ENCODE data around the gene BPIFA2. TPM values are rescaled to one million over a fixed set of nuclear protein-coding genes. Genes with fewer than 3 reads are reported as not detected.

Gene BPIFA2
- total RNA-seq, 1 donor from 2014 or later, result not detected

- no peaks in the 10 kb centered on the region for H3K36me3 Mint-ChIP-seq (ENCODE audit: low read depth)
- H3K4me1 Mint-ChIP-seq, result no peaks in the 10 kb centered on the region
- H3K4me3 Mint-ChIP-seq, result no peak overlapping the region
- intact Hi-C loops (cut with micrococcal nuclease), result no loop called here
- ChIA-PET CTCF (no interaction called here), POLR2A (interaction anchor here (0.6 kb wide), 1 partner anchor 159 kb away, joined by 3 read pairs; no protein-coding TSS in a partner anchor)
- DNase-seq (no peak), ATAC-seq (ENCODE audit: low read depth) (no peak)
- TF ChIP-seq CTCF (IDR thresholded peaks at IDR 0.05), result no peak
- no peak overlapping the region for H3K27ac Mint-ChIP-seq
- peaks cover 5% of the 10 kb centered on the region for H3K27me3 Mint-ChIP-seq
- H3K9me3 Mint-ChIP-seq, result peaks cover 3% of the 10 kb centered on the region
Observed at GRCh38 chr20:33176101-33176500, 8.1 kb downstream of the BPIFA2 start.

GRCh38 chr20:33177866-33178265 is 9.9 kb downstream of the BPIFA2 start:
- DNase-seq, result no peak
- Mint-ChIP-seq H3K27me3 (peaks cover 5% of the 10 kb centered on the region), H3K36me3 (ENCODE audit: low read depth) (no peaks in the 10 kb centered on the region), H3K4me3 (no peak overlapping the region), H3K27ac (no peak overlapping the region), H3K4me1 (no peaks in the 10 kb centered on the region), H3K9me3 (no peaks in the 10 kb centered on the region)
- ChIA-PET CTCF (no interaction called here), POLR2A (no interaction called here)
- intact Hi-C loops (cut with micrococcal nuclease), result no loop called here
- no peak for ATAC-seq (ENCODE audit: low read depth)
- no peak for TF ChIP-seq CTCF (IDR thresholded peaks at IDR 0.05)

- Mint-ChIP-seq H3K27me3 (peaks cover 5% of the 10 kb centered on the region), H3K9me3 (peaks cover 6% of the 10 kb centered on the region), H3K27ac (no peak overlapping the region), H3K36me3 (ENCODE audit: low read depth) (no peaks in the 10 kb centered on the region), H3K4me3 (no peak overlapping the region), H3K4me1 (no peaks in the 10 kb centered on the region)
- TF ChIP-seq CTCF (IDR thresholded peaks at IDR 0.05), result no peak
- intact Hi-C loops (cut with micrococcal nuclease), result no loop called here
- ChIA-PET CTCF (no interaction called here), POLR2A (no interaction called here)
- DNase-seq, result no peak
- no peak for ATAC-seq (ENCODE audit: low read depth)
Observed at GRCh38 chr20:33178726-33179125, 10.8 kb downstream of the BPIFA2 start.

GRCh38 chr20:33180169-33180568 is 12.2 kb downstream of the BPIFA2 start:
- ATAC-seq (ENCODE audit: low read depth), result no peak
- Mint-ChIP-seq H3K4me1 (no peaks in the 10 kb centered on the region), H3K27ac (no peak overlapping the region), H3K9me3 (peaks cover 6% of the 10 kb centered on the region), H3K27me3 (peaks cover 5% of the 10 kb centered on the region), H3K4me3 (no peak overlapping the region), H3K36me3 (ENCODE audit: low read depth) (no peaks in the 10 kb centered on the region)
- TF ChIP-seq CTCF (IDR thresholded peaks at IDR 0.05), result no peak
- POLR2A ChIA-PET, result no interaction called here
- no peak for DNase-seq
- intact Hi-C loops (cut with micrococcal nuclease), result no loop called here
- CTCF ChIA-PET, result no interaction called here

GRCh38 chr20:33181482-33182093 is 13.6 kb downstream of the BPIFA2 start:
- ChIA-PET CTCF (no interaction called here), POLR2A (no interaction called here)
- peaks cover 6% of the 10 kb centered on the region for H3K9me3 Mint-ChIP-seq
- no peak for TF ChIP-seq CTCF (IDR thresholded peaks at IDR 0.05)
- no peaks in the 10 kb centered on the region for H3K4me1 Mint-ChIP-seq
- no peak overlapping the region for H3K27ac Mint-ChIP-seq
- no peak overlapping the region for H3K4me3 Mint-ChIP-seq
- DNase-seq (no peak), ATAC-seq (ENCODE audit: low read depth) (no peak)
- peaks cover 5% of the 10 kb centered on the region for H3K27me3 Mint-ChIP-seq
- no peaks in the 10 kb centered on the region for H3K36me3 Mint-ChIP-seq (ENCODE audit: low read depth)
- intact Hi-C loops (cut with micrococcal nuclease), result no loop called here
